ENCODE results near the gene SVEP1.

The SVEP1 gene

DNA sequence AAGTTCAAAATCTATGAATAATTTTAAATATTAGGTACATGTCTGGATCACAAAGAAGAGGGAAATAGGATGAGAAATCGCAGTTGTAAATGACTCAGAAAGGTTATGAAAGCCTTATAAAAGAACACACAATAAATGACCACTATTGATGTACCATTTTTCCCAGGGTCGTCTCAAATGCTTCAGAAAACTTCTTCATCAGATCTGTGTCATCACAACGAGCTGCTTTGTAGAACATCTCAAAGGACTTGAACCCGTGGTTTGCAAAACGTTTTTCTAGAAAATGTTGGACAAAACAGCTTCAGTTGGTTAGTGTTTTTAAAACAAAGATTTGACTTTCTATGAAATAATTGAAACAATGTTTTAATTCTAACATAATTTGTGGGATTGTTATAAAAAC is 100.1 kb downstream of the SVEP1 start:
- TF ChIP-seq ISL1 (CRISPR knock-in tag; IDR thresholded peaks at IDR 0.05) (no peak), CREB5 (CRISPR knock-in tag; IDR thresholded peaks at IDR 0.05; ENCODE audit: low read depth) (no peak), PPARA (CRISPR knock-in tag; IDR thresholded peaks at IDR 0.05; ENCODE audit: borderline replicate concordance) (no peak), ESRRG (CRISPR knock-in tag; IDR thresholded peaks at IDR 0.05) (no peak), SNAI2 (CRISPR knock-in tag; IDR thresholded peaks at IDR 0.05) (no peak), ZFP30 (CRISPR knock-in tag; IDR thresholded peaks at IDR 0.05) (no peak), RARB (CRISPR knock-in tag; IDR thresholded peaks at IDR 0.05) (no peak), ZNF70 (CRISPR knock-in tag; IDR thresholded peaks at IDR 0.05) (no peak), OSR1 (CRISPR knock-in tag; IDR thresholded peaks at IDR 0.05) (no peak), TCF4 (CRISPR knock-in tag; IDR thresholded peaks at IDR 0.05; ENCODE audit: borderline replicate concordance) (no peak), PATZ1 (CRISPR knock-in tag; IDR thresholded peaks at IDR 0.05; ENCODE audit: borderline replicate concordance) (no peak), ZNF8 (CRISPR knock-in tag; IDR thresholded peaks at IDR 0.05) (no peak)
- TF ChIP-seq, protein P1, sequence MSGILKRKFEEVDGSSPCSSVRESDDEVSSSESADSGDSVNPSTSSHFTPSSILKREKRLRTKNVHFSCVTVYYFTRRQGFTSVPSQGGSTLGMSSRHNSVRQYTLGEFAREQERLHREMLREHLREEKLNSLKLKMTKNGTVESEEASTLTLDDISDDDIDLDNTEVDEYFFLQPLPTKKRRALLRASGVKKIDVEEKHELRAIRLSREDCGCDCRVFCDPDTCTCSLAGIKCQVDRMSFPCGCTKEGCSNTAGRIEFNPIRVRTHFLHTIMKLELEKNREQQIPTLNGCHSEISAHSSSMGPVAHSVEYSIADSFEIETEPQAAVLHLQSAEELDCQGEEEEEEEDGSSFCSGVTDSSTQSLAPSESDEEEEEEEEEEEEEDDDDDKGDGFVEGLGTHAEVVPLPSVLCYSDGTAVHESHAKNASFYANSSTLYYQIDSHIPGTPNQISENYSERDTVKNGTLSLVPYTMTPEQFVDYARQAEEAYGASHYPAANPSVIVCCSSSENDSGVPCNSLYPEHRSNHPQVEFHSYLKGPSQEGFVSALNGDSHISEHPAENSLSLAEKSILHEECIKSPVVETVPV (CRISPR knock-in tag; IDR thresholded peaks at IDR 0.05), result no peak
- TF ChIP-seq, protein P2, sequence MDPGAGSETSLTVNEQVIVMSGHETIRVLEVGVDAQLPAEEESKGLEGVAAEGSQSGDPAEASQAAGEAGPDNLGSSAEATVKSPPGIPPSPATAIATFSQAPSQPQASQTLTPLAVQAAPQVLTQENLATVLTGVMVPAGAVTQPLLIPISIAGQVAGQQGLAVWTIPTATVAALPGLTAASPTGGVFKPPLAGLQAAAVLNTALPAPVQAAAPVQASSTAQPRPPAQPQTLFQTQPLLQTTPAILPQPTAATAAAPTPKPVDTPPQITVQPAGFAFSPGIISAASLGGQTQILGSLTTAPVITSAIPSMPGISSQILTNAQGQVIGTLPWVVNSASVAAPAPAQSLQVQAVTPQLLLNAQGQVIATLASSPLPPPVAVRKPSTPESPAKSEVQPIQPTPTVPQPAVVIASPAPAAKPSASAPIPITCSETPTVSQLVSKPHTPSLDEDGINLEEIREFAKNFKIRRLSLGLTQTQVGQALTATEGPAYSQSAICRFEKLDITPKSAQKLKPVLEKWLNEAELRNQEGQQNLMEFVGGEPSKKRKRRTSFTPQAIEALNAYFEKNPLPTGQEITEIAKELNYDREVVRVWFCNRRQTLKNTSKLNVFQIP (CRISPR knock-in tag; IDR thresholded peaks at IDR 0.05; ENCODE audit: borderline replicate concordance, low read depth), result no peak
- ATAC-seq, result no peak

GRCh38 chr9:110476251-110476650 is 103.3 kb downstream of the SVEP1 start:
- no peak for ATAC-seq
- TF ChIP-seq, protein P2 (CRISPR knock-in tag; IDR thresholded peaks at IDR 0.05; ENCODE audit: borderline replicate concordance, low read depth), result no peak
- TF ChIP-seq ZNF70 (CRISPR knock-in tag; IDR thresholded peaks at IDR 0.05) (no peak), ZFP30 (CRISPR knock-in tag; IDR thresholded peaks at IDR 0.05) (no peak), ZNF8 (CRISPR knock-in tag; IDR thresholded peaks at IDR 0.05) (no peak), PATZ1 (CRISPR knock-in tag; IDR thresholded peaks at IDR 0.05; ENCODE audit: borderline replicate concordance) (no peak), SNAI2 (CRISPR knock-in tag; IDR thresholded peaks at IDR 0.05) (no peak), CSDC2 (CRISPR knock-in tag; IDR thresholded peaks at IDR 0.05) (no peak), ZFP3 (CRISPR knock-in tag; IDR thresholded peaks at IDR 0.05) (no peak), ARNTL (CRISPR knock-in tag; IDR thresholded peaks at IDR 0.05; ENCODE audit: borderline replicate concordance, low read depth) (no peak), TSHZ2 (CRISPR knock-in tag; IDR thresholded peaks at IDR 0.05) (no peak), ZC3H10 (CRISPR knock-in tag; IDR thresholded peaks at IDR 0.05) (no peak), ESRRG (CRISPR knock-in tag; IDR thresholded peaks at IDR 0.05) (no peak), TOX (CRISPR knock-in tag; IDR thresholded peaks at IDR 0.05; ENCODE audit: borderline replicate concordance) (no peak)
- TF ChIP-seq, protein P1 (CRISPR knock-in tag; IDR thresholded peaks at IDR 0.05), result no peak

All from SK-N-SH treated with all-trans-retinoic acid at 6 μM for 48 hours (cell line).